SK-N-SH treated with all-trans-retinoic acid at 6 μM for 48 hours (cell line): Measurements from ENCODE around the gene RYK.

Experiments used
- ATAC-seq: fragments of 200-7000 bp; cut with Tn5 transposase; 3 replicates; pipeline ENCODE4 v1.9.1; 2020; ENCODE audit warnings: mild to moderate bottlenecking, moderate library complexity
- ARNTL ChIP-seq: fragments of 450-650 bp; formaldehyde crosslinking; IDR thresholded peaks from 2 replicates; pipeline ENCODE4 v1.5.0; 2020; ENCODE audit warnings: low read depth, mild to moderate bottlenecking, moderate library complexity, borderline replicate concordance
- BACH2 ChIP-seq: fragments of 250-450 bp; sonication (Bioruptor Pico); IDR thresholded peaks from 2 replicates; pipeline ENCODE4 v1.9.0; 2021; ENCODE audit warnings: mild to moderate bottlenecking, borderline replicate concordance
- CREB5 ChIP-seq: fragments of 250-450 bp; sonication (Bioruptor Pico); IDR thresholded peaks from 2 replicates; pipeline ENCODE4 v1.5.1; 2020; ENCODE audit warnings: low read depth, mild to moderate bottlenecking, moderate library complexity
- CSDC2 ChIP-seq: fragments of 250-450 bp; sonication (Bioruptor Pico); IDR thresholded peaks from 2 replicates; pipeline ENCODE4 v1.5.0; 2020; ENCODE audit warnings: mild to moderate bottlenecking, moderate library complexity
- CSRNP3 ChIP-seq: fragments of 250-450 bp; sonication (Bioruptor Pico); IDR thresholded peaks from 2 replicates; pipeline ENCODE4 v1.5.1; 2021; ENCODE audit warnings: mild to moderate bottlenecking, moderate library complexity
- ESRRG ChIP-seq: fragments of 250-450 bp; sonication (Bioruptor Pico); IDR thresholded peaks from 2 replicates; pipeline ENCODE4 v1.6.1; 2021; ENCODE audit warnings: mild to moderate bottlenecking
- GLIS3 ChIP-seq: fragments of 250-450 bp; sonication (Bioruptor Pico); IDR thresholded peaks from 2 replicates; pipeline ENCODE4 v1.5.0; 2020; ENCODE audit warnings: mild to moderate bottlenecking, moderate library complexity
- OSR1 ChIP-seq: fragments of 250-450 bp; sonication (Bioruptor Pico); IDR thresholded peaks from 2 replicates; pipeline ENCODE4 v1.8.0; 2022; ENCODE audit warnings: moderate library complexity, mild to moderate bottlenecking, inconsistent platforms
- POU6F1 ChIP-seq: fragments of 250-450 bp; sonication (Bioruptor Pico); IDR thresholded peaks from 2 replicates; pipeline ENCODE4 v1.8.0; 2021; ENCODE audit warnings: low read depth, mild to moderate bottlenecking, moderate library complexity, borderline replicate concordance
- PPARA ChIP-seq: fragments of 250-450 bp; sonication (Bioruptor Pico); IDR thresholded peaks from 2 replicates; pipeline ENCODE4 v1.5.0; 2020; ENCODE audit warnings: mild to moderate bottlenecking, borderline replicate concordance
- RARB ChIP-seq: fragments of 250-450 bp; sonication (Bioruptor Pico); IDR thresholded peaks from 2 replicates; pipeline ENCODE4 v1.8.0; 2021; ENCODE audit warnings: mild to moderate bottlenecking, moderate library complexity
- SNAI2 ChIP-seq: fragments of 250-450 bp; sonication (Bioruptor Pico); IDR thresholded peaks from 2 replicates; pipeline ENCODE4 v1.5.0; 2020; ENCODE audit warnings: mild to moderate bottlenecking, moderate library complexity
- TCF4 ChIP-seq: fragments of 250-450 bp; sonication (Bioruptor Pico); IDR thresholded peaks from 2 replicates; pipeline ENCODE4 v1.8.0; 2021; ENCODE audit warnings: mild to moderate bottlenecking, moderate library complexity, borderline replicate concordance
- TOX ChIP-seq: fragments of 250-450 bp; sonication (Bioruptor Pico); IDR thresholded peaks from 2 replicates; pipeline ENCODE4 v1.8.0; 2021; ENCODE audit warnings: mild to moderate bottlenecking, moderate library complexity, borderline replicate concordance
- TSHZ2 ChIP-seq: fragments of 250-450 bp; sonication (Bioruptor Pico); IDR thresholded peaks from 2 replicates; pipeline ENCODE4 v1.5.0; 2020; ENCODE audit warnings: mild to moderate bottlenecking, moderate library complexity
- ZFP3 ChIP-seq: fragments of 250-450 bp; sonication (Bioruptor Pico); IDR thresholded peaks from 2 replicates; pipeline ENCODE4 v1.5.0; 2020; ENCODE audit warnings: mild to moderate bottlenecking, moderate library complexity
- ZFP30 ChIP-seq: fragments of 450-650 bp; formaldehyde crosslinking; IDR thresholded peaks from 2 replicates; pipeline ENCODE4 v1.5.0; 2022; ENCODE audit warnings: mild to moderate bottlenecking, moderate library complexity
- ZNF565 ChIP-seq: fragments of 450-650 bp; formaldehyde crosslinking; conservative IDR thresholded peaks from 2 replicates; pipeline ENCODE4 v1.5.0; 2020; ENCODE audit warnings: low read depth, mild to moderate bottlenecking, moderate library complexity
- ZNF70 ChIP-seq: fragments of 450-650 bp; formaldehyde crosslinking; IDR thresholded peaks from 2 replicates; pipeline ENCODE4 v1.5.0; 2020; ENCODE audit warnings: mild to moderate bottlenecking, moderate library complexity
- ZNF8 ChIP-seq: fragments of 450-650 bp; formaldehyde crosslinking; IDR thresholded peaks from 2 replicates; pipeline ENCODE4 v1.5.0; 2020; ENCODE audit warnings: mild to moderate bottlenecking, moderate library complexity

The RYK gene

GRCh38 chr3:134147411-134147810, 103.2 kb downstream of the RYK start:
- ATAC-seq, result no peak
- TF ChIP-seq TCF4 (CRISPR knock-in tag) (no peak), ZFP3 (CRISPR knock-in tag) (no peak), OSR1 (no peak), SNAI2 (CRISPR knock-in tag) (no peak), TSHZ2 (CRISPR knock-in tag) (no peak), GLIS3 (no peak), BACH2 (CRISPR knock-in tag) (no peak), ZFP30 (CRISPR knock-in tag) (no peak), RARB (CRISPR knock-in tag) (no peak), POU6F1 (CRISPR knock-in tag) (no peak), CREB5 (no peak), ARNTL (CRISPR knock-in tag) (no peak), ZNF565 (no peak), TOX (CRISPR knock-in tag) (no peak), CSDC2 (no peak)

GRCh38 chr3:134146666-134147065, 104.0 kb downstream of the RYK start:
- no peak for ATAC-seq
- TF ChIP-seq ZNF70 (no peak), CSRNP3 (no peak), ESRRG (no peak), ZNF565 (no peak), PPARA (CRISPR knock-in tag) (no peak), GLIS3 (no peak), ZNF8 (CRISPR knock-in tag) (no peak), ZFP3 (CRISPR knock-in tag) (no peak), TSHZ2 (CRISPR knock-in tag) (no peak), TOX (CRISPR knock-in tag) (no peak), POU6F1 (CRISPR knock-in tag) (no peak), SNAI2 (CRISPR knock-in tag) (no peak), BACH2 (CRISPR knock-in tag) (no peak)
